A673 (cell line): ENCODE data around the gene SEMA4G. TPM values are rescaled to one million over a fixed set of nuclear protein-coding genes. Genes with fewer than 3 reads are reported as not detected.

Experiments used
- BruUV-seq: library from RNA; stranded (reverse); fragments of 400-500 nt; replicated peaks from 2 replicates; lab custom pipeline; 2021; lab: Mats Ljungman, UMichigan
- CTCF ChIA-PET: fragments of 300-600 bp; sonication (Branson Sonifier 250); formaldehyde crosslinking; loops from one replicate; lab custom pipeline; 2022; ENCODE audit warnings: antibody characterized with exemption; lab: Charles Lee
- POLR2A ChIA-PET: fragments of 300-600 bp; sonication (Branson Sonifier 250); formaldehyde crosslinking; loops from one replicate; lab custom pipeline; 2022; ENCODE audit warnings: antibody characterized with exemption; ENCODE audit not compliant: low non-redundant PET; lab: Charles Lee
- DNase-seq: peaks from one replicate; pipeline ENCODE4 v3.0.0-alpha.2; 2015; ENCODE audit warnings: low spot score
- H3K27ac ChIP-seq: fragments of 200-600 bp; sonication (generic); 2 replicates; pipeline ENCODE4 v1.5.1; 2016; ENCODE audit warnings: mixed run types, low read depth, mild to moderate bottlenecking, mixed read lengths, antibody characterized with exemption, low read length; ENCODE audit not compliant: poor library complexity, severe bottlenecking
- H3K27me3 ChIP-seq: fragments of 200-600 bp; sonication (generic); replicated peaks from 2 replicates; pipeline ENCODE4 v1.6.1; 2017; ENCODE audit warnings: mixed run types, low read depth, mild to moderate bottlenecking, mixed read lengths, antibody characterized with exemption, low read length; ENCODE audit not compliant: insufficient read depth, poor library complexity
- H3K36me3 ChIP-seq: fragments of 200-600 bp; sonication (generic); 2 replicates; pipeline ENCODE4 v1.6.1; 2016; ENCODE audit warnings: mixed run types, mild to moderate bottlenecking, mixed read lengths, antibody characterized with exemption, low read length; ENCODE audit not compliant: insufficient read depth, poor library complexity, severe bottlenecking
- H3K4me1 ChIP-seq: fragments of 200-600 bp; sonication (generic); 2 replicates; pipeline ENCODE4 v1.6.1; 2017; ENCODE audit warnings: mixed run types, mild to moderate bottlenecking, mixed read lengths, antibody characterized with exemption, low read length; ENCODE audit not compliant: insufficient read depth, poor library complexity, severe bottlenecking
- H3K4me3 ChIP-seq: fragments of 200-600 bp; sonication (generic); 2 replicates; pipeline ENCODE4 v1.5.1; 2016; ENCODE audit warnings: low read depth, mixed run types, mild to moderate bottlenecking, mixed read lengths, low read length; ENCODE audit not compliant: poor library complexity, severe bottlenecking
- H3K9me3 ChIP-seq: fragments of 200-600 bp; sonication (generic); 2 replicates; pipeline ENCODE4 v1.6.1; 2016; ENCODE audit warnings: mixed run types, low read depth, mild to moderate bottlenecking, mixed read lengths, antibody characterized with exemption, low read length; ENCODE audit not compliant: poor library complexity, severe bottlenecking
- CTCF ChIP-seq: fragments of 300-800, 200-600 bp; sonication (generic); conservative IDR thresholded peaks from 2 replicates; pipeline ENCODE4 v1.5.1; 2017; ENCODE audit warnings: low read depth, mild to moderate bottlenecking, antibody characterized with exemption, low read length, moderate library complexity, mixed read lengths
- EZH2 ChIP-seq: fragments of 200-600 bp; sonication (generic); IDR thresholded peaks from 2 replicates; pipeline ENCODE4 v1.6.1; 2017; ENCODE audit warnings: borderline replicate concordance, low read depth, mild to moderate bottlenecking, mixed read lengths, antibody characterized with exemption, low read length; ENCODE audit not compliant: poor library complexity, severe bottlenecking
- intact Hi-C: fragments of 100-400 bp; cut with micrococcal nuclease; formaldehyde crosslinking; loops from one replicate; pipeline ENCODE4 v1.10.0; 2022; ENCODE audit not compliant: unreplicated experiment
- total RNA-seq: library from RNA; stranded (reverse); gene quantifications from 2 replicates; pipeline ENCODE4 v1.2.3, GENCODE V29; 2021

The SEMA4G gene
- total RNA-seq, 1 experiment from 2014 or later = 6.1 TPM

GRCh38 chr10:100960251-100960650 is 9.1 kb upstream of the SEMA4G start:
- no peak for DNase-seq
- BruUV-seq = no TSS peak
- peaks cover 62% of the 10 kb centered on the region for H3K36me3 ChIP-seq
- no peak overlapping the region for H3K27ac ChIP-seq
- TF ChIP-seq CTCF = no peak
- no peak for TF ChIP-seq EZH2
- CTCF ChIA-PET = no interaction called here
- H3K4me3 ChIP-seq = no peak overlapping the region
- intact Hi-C loops = no loop called here
- H3K4me1 ChIP-seq = peaks cover 9% of the 10 kb centered on the region
- no peaks in the 10 kb centered on the region for H3K27me3 ChIP-seq
- POLR2A ChIA-PET = no interaction called here
- no peaks in the 10 kb centered on the region for H3K9me3 ChIP-seq

GRCh38 chr10:100962351-100963080 is 6.8 kb upstream of the SEMA4G start:
- Histone ChIP-seq H3K36me3 (peaks cover 43% of the 10 kb centered on the region), H3K4me3 (no peak overlapping the region), H3K27ac (no peak overlapping the region), H3K4me1 (peaks cover 9% of the 10 kb centered on the region), H3K9me3 (no peaks in the 10 kb centered on the region), H3K27me3 (no peaks in the 10 kb centered on the region)
- DNase-seq = no peak
- ChIA-PET POLR2A (no interaction called here), CTCF (no interaction called here)
- BruUV-seq = no TSS peak
- intact Hi-C loops = no loop called here
- TF ChIP-seq EZH2 (no peak), CTCF (no peak)

GRCh38 chr10:100963826-100964225 is 5.5 kb upstream of the SEMA4G start:
- Histone ChIP-seq H3K27me3 (no peaks in the 10 kb centered on the region), H3K9me3 (no peaks in the 10 kb centered on the region), H3K36me3 (peaks cover 33% of the 10 kb centered on the region), H3K4me3 (no peak overlapping the region), H3K4me1 (peaks cover 9% of the 10 kb centered on the region), H3K27ac (no peak overlapping the region)
- ChIA-PET POLR2A (no interaction called here), CTCF (no interaction called here)
- no peak for DNase-seq
- TF ChIP-seq EZH2 (no peak), CTCF (no peak)
- BruUV-seq = no TSS peak
- intact Hi-C loops = no loop called here
